Raji (cell line): Measurements from ENCODE around the gene TLCD3B.

Experiments used
- POLR2A ChIP-seq: IDR thresholded peaks from 2 replicates; pipeline ENCODE4 v1.6.1; 2011; ENCODE audit warnings: low read depth, low read length, control low read depth; ENCODE audit not compliant: insufficient read depth

Gene TLCD3B

GRCh38 chr16:29978564-29979270 is 52.4 kb downstream of the TLCD3B start:
- TF ChIP-seq POLR2A = no peak

DNA sequence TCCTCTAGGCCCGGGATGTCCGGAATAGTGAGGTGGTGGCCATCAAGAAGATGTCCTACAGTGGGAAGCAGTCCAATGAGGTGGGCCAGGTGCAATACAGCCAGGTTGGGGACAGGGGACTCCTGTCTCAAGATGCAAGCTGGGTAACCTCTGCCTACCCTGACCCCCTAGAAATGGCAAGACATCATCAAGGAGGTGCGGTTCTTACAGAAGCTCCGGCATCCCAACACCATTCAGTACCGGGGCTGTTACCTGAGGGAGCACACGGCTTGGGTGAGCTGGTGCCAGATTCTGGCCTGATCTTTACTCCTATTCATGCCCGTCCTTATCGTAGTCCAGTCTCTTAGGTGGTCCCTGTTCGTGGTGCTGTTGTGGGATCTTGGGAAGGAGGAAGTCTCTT is 53.0 kb downstream of the TLCD3B start:
- TF ChIP-seq POLR2A = no peak

DNA sequence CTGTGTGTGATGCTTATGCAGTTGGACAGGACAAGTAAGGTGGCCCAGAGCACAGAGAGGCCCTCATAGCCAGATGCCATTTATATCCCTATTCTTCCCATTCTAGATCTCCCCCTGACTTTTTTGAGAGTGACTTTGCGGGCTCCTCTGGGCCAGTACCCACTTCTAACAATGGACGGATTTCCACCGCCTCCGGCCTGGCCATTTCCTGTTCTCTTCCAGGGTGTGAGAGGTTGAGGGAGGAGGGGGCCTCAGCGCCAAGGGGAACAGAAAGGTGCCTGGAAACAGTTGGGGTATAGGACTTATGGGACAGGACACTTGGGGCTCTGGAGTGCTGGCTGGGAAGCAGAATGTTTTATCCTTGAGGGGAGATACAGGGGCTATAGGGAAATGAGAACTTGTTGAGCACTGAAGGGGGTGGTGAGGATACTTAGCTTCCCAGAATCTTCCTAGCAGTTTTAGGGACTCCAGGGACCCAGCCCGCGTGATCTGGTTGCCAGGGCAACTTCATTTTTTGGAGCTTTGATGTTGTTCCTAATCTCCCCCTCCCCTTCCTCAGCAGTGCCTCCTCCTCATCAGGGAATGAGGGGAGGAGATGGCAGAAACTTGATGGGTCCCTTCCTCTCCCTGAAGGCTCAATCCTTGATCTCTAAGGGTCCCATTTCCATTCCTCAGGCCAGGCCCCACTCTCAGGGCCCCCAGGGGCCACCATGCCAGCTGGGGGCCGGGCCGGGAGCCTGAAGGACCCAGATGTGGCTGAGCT is 53.8 kb downstream of the TLCD3B start:
- TF ChIP-seq POLR2A = no peak

- no peak for TF ChIP-seq POLR2A
These were observed 55.1 kb downstream of the TLCD3B start for GRCh38 chr16:29975811-29976511.

DNA sequence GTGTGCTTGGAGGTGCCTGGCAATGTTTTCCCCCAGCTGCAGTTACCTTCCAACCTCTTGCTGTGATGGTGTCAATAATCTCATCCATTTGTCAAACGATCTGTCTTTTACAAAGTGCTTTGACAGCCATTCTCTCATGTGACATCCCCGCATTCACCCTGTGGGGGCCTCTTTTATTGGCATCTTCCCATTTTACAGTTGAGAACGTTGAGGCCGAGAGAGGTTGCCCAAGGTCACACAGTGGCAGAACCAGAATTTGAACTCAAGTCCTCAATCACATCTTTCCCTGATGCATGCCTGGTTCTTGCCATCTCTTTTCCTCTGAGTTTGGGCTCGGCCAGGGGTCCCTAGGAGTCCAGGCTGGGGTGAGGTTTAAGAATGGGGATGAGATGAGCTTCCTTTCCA is 55.9 kb downstream of the TLCD3B start:
- TF ChIP-seq POLR2A = no peak
